DND-41 (cell line): ENCODE data around the gene KLHL11.

Source experiments
- EZH2 ChIP-seq: IDR thresholded peaks from 3 replicates; pipeline ENCODE4 v1.6.1; 2012; ENCODE audit warnings: borderline replicate concordance, low read depth, mild to moderate bottlenecking, moderate library complexity, low read length, inconsistent platforms; ENCODE audit not compliant: severe bottlenecking
- TF ChIP-seq, protein P1 (sequence below): IDR thresholded peaks from 2 replicates; pipeline ENCODE4 v1.5.1; 2012; ENCODE audit warnings: borderline replicate concordance, low read length, moderate library complexity, mild to moderate bottlenecking; ENCODE audit not compliant: poor library complexity, severe bottlenecking; ENCODE audit errors: extremely low read depth

- TF ChIP-seq, protein P1, sequence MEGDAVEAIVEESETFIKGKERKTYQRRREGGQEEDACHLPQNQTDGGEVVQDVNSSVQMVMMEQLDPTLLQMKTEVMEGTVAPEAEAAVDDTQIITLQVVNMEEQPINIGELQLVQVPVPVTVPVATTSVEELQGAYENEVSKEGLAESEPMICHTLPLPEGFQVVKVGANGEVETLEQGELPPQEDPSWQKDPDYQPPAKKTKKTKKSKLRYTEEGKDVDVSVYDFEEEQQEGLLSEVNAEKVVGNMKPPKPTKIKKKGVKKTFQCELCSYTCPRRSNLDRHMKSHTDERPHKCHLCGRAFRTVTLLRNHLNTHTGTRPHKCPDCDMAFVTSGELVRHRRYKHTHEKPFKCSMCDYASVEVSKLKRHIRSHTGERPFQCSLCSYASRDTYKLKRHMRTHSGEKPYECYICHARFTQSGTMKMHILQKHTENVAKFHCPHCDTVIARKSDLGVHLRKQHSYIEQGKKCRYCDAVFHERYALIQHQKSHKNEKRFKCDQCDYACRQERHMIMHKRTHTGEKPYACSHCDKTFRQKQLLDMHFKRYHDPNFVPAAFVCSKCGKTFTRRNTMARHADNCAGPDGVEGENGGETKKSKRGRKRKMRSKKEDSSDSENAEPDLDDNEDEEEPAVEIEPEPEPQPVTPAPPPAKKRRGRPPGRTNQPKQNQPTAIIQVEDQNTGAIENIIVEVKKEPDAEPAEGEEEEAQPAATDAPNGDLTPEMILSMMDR, result no peak
- no peak for TF ChIP-seq EZH2
These were observed 5.4 kb upstream of the KLHL11 start for GRCh38 chr17:41870627-41871026.
